ENCODE data around the gene RIGI.

RIGI gene

GRCh38 chr9:32570262-32570661 lies 44.3 kb upstream of the RIGI start:
- DNase-seq (ENCODE audit: extremely low spot score), result no peak
- TF ChIP-seq PKNOX1 (IDR thresholded peaks at IDR 0.05) (no peak), ZNF384 (IDR thresholded peaks at IDR 0.05) (no peak), L3MBTL2 (conservative IDR thresholded peaks at IDR 0.05) (no peak), FOXA1 (IDR thresholded peaks at IDR 0.05) (no peak), FOXM1 (IDR thresholded peaks at IDR 0.05; ENCODE audit: borderline replicate concordance) (no peak), SP1 (IDR thresholded peaks at IDR 0.05) (no peak), HDGF (IDR thresholded peaks at IDR 0.05; ENCODE audit: borderline replicate concordance) (no peak), NFRKB (IDR thresholded peaks at IDR 0.05) (no peak), BHLHE40 (IDR thresholded peaks at IDR 0.05; ENCODE audit: borderline replicate concordance) (no peak), CTBP1 (IDR thresholded peaks at IDR 0.05; ENCODE audit: borderline replicate concordance) (no peak), SUZ12 (IDR thresholded peaks at IDR 0.05) (no peak), ARNT (IDR thresholded peaks at IDR 0.05) (no peak)
- ChIA-PET POLR2A (no interaction called here), CTCF (no interaction called here)

- TF ChIP-seq NFRKB (IDR thresholded peaks at IDR 0.05) (no peak), L3MBTL2 (conservative IDR thresholded peaks at IDR 0.05) (no peak), ELF4 (IDR thresholded peaks at IDR 0.05) (no peak)
- ChIA-PET POLR2A (no interaction called here), CTCF (interaction anchor here (0.6 to 1.0 kb wide), 2 partner anchors 12 to 188 kb away, joined by 3 read pairs; no protein-coding TSS in a partner anchor)
- no peak for DNase-seq (ENCODE audit: extremely low spot score)
Measured at GRCh38 chr9:32566770-32567169, 40.8 kb upstream of the RIGI start.

GRCh38 chr9:32565967-32566366 lies 40.0 kb upstream of the RIGI start:
- CTCF ChIA-PET, result interaction anchor here (0.6 to 1.0 kb wide), 2 partner anchors 11 to 187 kb away, joined by 3 read pairs; no protein-coding TSS in a partner anchor
- POLR2A ChIA-PET, result no interaction called here
- no peak for DNase-seq (ENCODE audit: extremely low spot score)
- TF ChIP-seq FOXK2 (IDR thresholded peaks at IDR 0.05) (no peak), FOXM1 (IDR thresholded peaks at IDR 0.05; ENCODE audit: borderline replicate concordance) (no peak), TARDBP (IDR thresholded peaks at IDR 0.05) (no peak), ARNT (IDR thresholded peaks at IDR 0.05) (no peak), PKNOX1 (IDR thresholded peaks at IDR 0.05) (no peak), L3MBTL2 (conservative IDR thresholded peaks at IDR 0.05) (no peak), FOXA1 (IDR thresholded peaks at IDR 0.05) (no peak), SP1 (IDR thresholded peaks at IDR 0.05) (no peak), BHLHE40 (IDR thresholded peaks at IDR 0.05; ENCODE audit: borderline replicate concordance) (no peak), ZNF384 (IDR thresholded peaks at IDR 0.05) (no peak), HDGF (IDR thresholded peaks at IDR 0.05; ENCODE audit: borderline replicate concordance) (no peak)

- DNase-seq (ENCODE audit: extremely low spot score), result no peak
- TF ChIP-seq FOXK2 (IDR thresholded peaks at IDR 0.05) (no peak), FOXM1 (IDR thresholded peaks at IDR 0.05; ENCODE audit: borderline replicate concordance) (no peak), SP1 (IDR thresholded peaks at IDR 0.05) (no peak)
- CTCF ChIA-PET, result no interaction called here
- POLR2A ChIA-PET, result no interaction called here
Measured at GRCh38 chr9:32558408-32558934, 32.5 kb upstream of the RIGI start.

- CTCF ChIA-PET, result interaction anchor here (0.7 to 1.0 kb wide), 3 partner anchors 12 to 35 kb away, joined by 3 read pairs; no protein-coding TSS in a partner anchor
- TF ChIP-seq ELF4 (IDR thresholded peaks at IDR 0.05) (no peak), NFRKB (IDR thresholded peaks at IDR 0.05) (no peak), ZNF384 (IDR thresholded peaks at IDR 0.05) (no peak), SUZ12 (IDR thresholded peaks at IDR 0.05) (no peak), LEF1 (IDR thresholded peaks at IDR 0.05; ENCODE audit: borderline replicate concordance) (no peak), L3MBTL2 (conservative IDR thresholded peaks at IDR 0.05) (no peak), FOXM1 (IDR thresholded peaks at IDR 0.05; ENCODE audit: borderline replicate concordance) (no peak), SP1 (IDR thresholded peaks at IDR 0.05) (no peak), FOXK2 (IDR thresholded peaks at IDR 0.05) (no peak), TARDBP (IDR thresholded peaks at IDR 0.05) (no peak), FOXA1 (IDR thresholded peaks at IDR 0.05) (no peak), PKNOX1 (IDR thresholded peaks at IDR 0.05) (no peak), BHLHE40 (IDR thresholded peaks at IDR 0.05; ENCODE audit: borderline replicate concordance) (no peak), CTBP1 (IDR thresholded peaks at IDR 0.05; ENCODE audit: borderline replicate concordance) (no peak), HDGF (IDR thresholded peaks at IDR 0.05; ENCODE audit: borderline replicate concordance) (no peak), ARNT (IDR thresholded peaks at IDR 0.05) (no peak)
- DNase-seq (ENCODE audit: extremely low spot score), result no peak
- POLR2A ChIA-PET, result no interaction called here
Measured at GRCh38 chr9:32554591-32554990, 28.6 kb upstream of the RIGI start.

GRCh38 chr9:32554107-32554506 lies 28.1 kb upstream of the RIGI start:
- DNase-seq (ENCODE audit: extremely low spot score), result no peak
- TF ChIP-seq PKNOX1 (IDR thresholded peaks at IDR 0.05) (no peak), FOXA1 (IDR thresholded peaks at IDR 0.05) (no peak), LEF1 (IDR thresholded peaks at IDR 0.05; ENCODE audit: borderline replicate concordance) (no peak), ZNF384 (IDR thresholded peaks at IDR 0.05) (no peak), SP1 (IDR thresholded peaks at IDR 0.05) (no peak), BHLHE40 (IDR thresholded peaks at IDR 0.05; ENCODE audit: borderline replicate concordance) (no peak), NFRKB (IDR thresholded peaks at IDR 0.05) (no peak), HDGF (IDR thresholded peaks at IDR 0.05; ENCODE audit: borderline replicate concordance) (no peak), FOXM1 (IDR thresholded peaks at IDR 0.05; ENCODE audit: borderline replicate concordance) (no peak), CTBP1 (IDR thresholded peaks at IDR 0.05; ENCODE audit: borderline replicate concordance) (no peak), ARNT (IDR thresholded peaks at IDR 0.05) (no peak), ELF4 (IDR thresholded peaks at IDR 0.05) (no peak), TARDBP (IDR thresholded peaks at IDR 0.05) (no peak), SUZ12 (IDR thresholded peaks at IDR 0.05) (no peak), L3MBTL2 (conservative IDR thresholded peaks at IDR 0.05) (no peak), FOXK2 (IDR thresholded peaks at IDR 0.05) (no peak)
- ChIA-PET POLR2A (no interaction called here), CTCF (interaction anchor here (0.7 to 1.2 kb wide), 4 partner anchors 12 to 36 kb away, joined by 3 read pairs; no protein-coding TSS in a partner anchor)

Measured in HEK293T (cell line).